Activated naive CD4-positive, alpha-beta T cell treated with anti-CD3 and anti-CD28 coated beads, Interleukin-2, amount 50 U/mL, for 16 hours (primary cell): Measurements from ENCODE around the gene LFNG.
"Not testable (repeated sequence)": the region's sequence is repeated elsewhere in the genome, so short reads cannot be mapped to it uniquely, and the experiment has no call there.

ENCODE experiments used
- DNase-seq: peaks from one replicate; pipeline ENCODE4 v3.0.0-alpha.2; 2020

The LFNG gene

DNA sequence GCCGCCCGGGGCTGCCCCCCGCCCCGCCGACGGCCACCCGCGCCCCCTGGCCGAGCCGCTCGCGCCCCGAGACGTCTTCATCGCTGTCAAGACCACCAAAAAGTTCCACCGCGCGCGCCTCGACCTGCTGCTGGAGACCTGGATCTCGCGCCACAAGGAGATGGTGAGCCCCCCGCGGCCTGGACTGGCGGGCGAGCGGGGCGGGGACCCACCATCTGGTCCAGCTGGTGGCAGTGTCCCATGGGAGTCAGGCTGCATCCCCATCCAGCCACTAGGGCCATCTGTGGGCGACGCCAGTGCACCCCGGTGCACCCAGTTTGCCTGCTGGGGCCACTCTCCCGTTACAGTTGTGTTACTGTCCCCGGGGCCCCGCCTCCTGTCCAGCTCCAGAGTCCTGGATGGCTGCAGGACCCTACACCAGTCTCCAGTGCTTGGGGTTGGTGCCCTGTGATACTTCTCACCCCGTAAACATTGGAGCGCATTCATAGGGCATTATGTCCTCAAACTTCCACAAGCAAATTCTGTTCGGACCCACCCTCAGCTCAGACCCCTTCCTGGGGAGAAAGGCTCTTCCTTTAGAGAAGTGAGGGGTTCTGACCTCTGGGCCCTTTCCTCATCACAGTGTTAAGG lies 672 bp downstream of the LFNG start:
- no peak for DNase-seq

DNA sequence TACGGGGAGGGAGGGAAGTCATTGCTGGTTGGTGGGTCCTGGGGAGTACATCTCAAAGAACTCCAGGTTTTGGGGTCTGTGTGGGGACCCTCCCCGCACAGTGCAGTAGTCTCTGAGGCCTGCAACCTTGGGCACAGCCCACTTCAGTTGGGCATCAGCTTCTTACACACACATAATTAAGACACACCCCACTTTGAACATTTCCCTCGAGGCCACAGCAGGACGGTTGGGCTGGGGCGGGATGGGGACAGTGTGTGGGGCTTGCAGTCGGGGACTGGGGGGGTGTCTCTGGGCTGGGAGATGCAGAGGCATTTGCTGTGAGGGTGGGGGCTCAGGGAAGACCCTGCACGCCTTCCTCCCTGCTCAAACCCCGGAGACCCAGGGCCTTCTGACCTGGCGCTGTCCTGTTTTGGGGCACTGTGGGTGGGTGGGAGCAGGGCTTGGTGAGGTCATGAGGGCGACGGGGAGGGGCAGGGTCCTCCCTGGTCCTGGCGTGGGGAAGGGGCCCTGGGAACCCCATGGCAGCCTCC lies 1.3 kb downstream of the LFNG start:
- DNase-seq = no peak

DNA sequence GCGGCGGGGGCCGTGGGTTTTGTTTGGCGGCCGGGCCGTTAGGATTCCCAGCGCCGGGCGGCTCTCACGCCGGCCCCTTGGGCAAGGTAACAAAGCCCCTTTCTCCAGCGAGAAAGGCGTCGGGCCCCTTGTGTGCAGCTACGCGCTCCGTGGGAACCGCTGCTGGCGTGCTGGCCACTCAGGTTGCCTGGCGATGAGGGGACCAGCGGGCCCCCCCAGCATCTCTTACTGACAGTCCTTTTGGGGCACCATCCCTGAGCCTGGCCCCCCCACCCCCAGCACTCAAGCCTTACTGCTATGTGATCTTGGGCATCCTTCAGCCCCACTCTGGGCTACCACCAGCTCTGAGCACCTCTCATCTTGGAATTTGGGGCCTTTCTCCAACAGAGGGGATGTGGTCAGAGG lies 1.8 kb downstream of the LFNG start:
- DNase-seq = no peak

DNA sequence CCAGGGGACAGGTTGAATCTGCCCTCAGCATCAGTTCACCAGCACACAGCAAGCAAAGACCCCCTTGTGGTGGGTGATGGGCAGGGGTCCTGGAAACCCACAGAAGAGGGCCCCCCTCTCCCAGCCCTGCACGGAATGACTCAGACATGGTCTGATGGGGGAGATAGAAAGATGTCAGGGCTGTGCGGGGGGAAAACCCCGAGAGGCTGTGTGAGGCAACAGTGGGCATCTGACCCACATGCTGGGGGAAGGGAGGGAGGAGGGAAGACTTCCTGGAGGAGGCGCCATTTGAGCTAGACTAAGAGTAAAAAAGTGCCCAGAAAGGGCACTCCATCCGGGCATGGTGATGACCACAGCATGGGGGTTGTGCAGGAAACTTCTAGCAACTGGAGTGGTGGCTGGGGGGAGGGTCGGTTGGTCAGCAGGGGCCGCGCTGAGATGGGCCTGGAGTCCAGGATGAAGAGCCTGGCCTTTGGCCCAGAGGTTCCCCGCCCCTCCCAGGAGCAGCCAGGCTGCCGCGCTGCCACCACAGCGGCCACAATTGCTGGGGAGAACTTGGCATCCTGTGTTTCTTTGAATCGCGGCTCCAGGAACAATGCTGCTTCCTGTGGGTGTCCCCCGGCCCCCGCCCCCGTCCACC lies 2.5 kb downstream of the LFNG start:
- DNase-seq = peak; percentile 64

DNA sequence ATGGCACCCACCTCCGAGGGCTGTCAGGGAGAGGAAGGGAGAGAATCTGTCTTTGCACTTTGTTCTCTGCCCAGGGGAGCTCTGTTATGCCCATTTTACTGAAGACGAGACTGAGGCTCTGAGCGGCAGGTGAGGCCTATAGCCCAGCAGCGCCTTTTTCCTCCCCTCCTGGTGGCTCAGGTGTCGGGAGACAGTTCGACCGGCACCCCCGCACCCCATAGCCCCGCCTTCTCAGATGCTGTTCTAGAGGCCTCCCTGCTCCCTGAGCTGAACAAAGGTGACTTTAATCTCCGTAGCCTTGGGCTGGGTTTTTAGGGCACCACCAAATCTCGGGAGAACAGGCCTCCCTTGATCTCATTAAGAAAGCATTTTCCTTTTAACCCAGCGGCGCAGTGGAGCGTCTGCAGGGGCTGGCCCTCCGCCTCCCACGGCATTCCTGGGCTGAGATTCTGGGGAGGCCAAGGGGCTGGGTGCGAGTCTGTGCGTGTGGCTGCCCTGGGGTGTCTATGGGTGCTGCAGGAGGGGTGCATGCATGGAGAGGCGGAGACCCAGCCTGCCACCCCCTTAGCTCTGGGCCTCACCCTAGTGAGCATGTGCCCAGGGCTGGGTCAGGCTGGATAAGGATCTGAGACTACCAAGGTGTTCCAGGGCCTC lies 3.3 kb downstream of the LFNG start:
- peak; percentile 37 for DNase-seq

DNA sequence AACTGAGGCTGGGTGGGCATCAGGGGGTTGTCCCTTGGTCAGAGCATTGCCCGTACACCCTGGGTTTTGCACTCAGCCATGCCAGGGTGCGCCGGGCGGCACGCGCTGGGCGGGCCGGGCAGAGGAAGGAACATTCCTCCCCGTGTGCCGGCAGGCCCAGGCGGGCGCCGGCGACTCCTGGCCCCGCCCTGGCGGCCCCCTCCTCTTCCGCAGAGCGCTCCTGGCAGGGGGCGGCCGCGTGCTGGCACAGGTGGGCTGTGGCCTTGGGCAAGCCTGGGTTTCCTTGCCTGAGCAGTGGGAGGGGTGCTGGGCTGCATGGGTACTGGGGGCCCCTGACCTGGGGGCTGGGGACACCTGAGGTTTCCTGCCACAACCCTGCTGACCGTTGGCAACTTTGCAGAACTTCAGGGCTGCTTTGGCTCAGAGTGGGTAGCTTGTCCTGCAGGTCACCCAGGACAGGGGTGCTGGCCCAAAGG lies 3.9 kb downstream of the LFNG start:
- no peak for DNase-seq

DNA sequence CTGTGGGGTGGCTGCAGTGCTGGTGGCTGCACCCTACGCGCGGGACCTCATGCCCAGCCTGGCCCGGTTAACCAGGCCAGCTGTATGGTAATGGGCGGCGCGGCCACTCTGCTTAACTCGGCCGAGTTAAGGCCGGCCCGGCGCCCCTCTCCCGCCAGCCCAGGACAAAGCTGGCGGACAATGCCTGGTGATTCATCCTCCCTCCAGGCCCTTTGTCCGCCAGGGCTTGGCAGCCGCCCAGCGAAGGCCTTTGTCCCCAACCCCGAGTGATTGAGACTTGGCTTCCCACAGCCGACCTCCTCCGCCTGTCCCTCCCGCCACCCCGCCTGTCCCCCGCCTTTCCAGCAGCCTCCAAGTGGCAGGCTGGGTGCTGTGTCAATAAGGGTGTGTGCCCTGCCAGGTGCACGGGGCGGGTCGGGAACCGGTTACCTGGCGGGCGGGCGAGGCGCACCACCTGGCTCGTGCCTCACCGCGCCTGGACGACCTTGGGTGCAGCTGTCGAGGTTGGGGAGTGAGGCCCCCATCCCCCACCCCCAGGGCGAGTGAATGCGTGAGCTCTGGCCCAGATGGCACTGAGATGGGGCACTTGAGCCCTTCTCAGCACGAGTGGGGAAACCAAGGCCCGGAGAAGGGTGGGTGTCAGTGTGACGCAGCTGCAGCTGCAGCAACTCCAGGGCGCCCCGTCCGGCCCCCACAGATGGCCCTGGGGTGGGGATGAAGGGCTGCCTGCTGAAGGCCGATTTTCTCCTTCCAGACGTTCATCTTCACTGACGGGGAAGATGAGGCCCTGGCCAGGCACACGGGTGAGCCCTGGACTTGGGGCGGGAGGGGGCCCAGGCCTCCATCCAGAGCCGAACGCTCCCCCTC lies 4.6 kb downstream of the LFNG start:
- no peak for DNase-seq

DNA sequence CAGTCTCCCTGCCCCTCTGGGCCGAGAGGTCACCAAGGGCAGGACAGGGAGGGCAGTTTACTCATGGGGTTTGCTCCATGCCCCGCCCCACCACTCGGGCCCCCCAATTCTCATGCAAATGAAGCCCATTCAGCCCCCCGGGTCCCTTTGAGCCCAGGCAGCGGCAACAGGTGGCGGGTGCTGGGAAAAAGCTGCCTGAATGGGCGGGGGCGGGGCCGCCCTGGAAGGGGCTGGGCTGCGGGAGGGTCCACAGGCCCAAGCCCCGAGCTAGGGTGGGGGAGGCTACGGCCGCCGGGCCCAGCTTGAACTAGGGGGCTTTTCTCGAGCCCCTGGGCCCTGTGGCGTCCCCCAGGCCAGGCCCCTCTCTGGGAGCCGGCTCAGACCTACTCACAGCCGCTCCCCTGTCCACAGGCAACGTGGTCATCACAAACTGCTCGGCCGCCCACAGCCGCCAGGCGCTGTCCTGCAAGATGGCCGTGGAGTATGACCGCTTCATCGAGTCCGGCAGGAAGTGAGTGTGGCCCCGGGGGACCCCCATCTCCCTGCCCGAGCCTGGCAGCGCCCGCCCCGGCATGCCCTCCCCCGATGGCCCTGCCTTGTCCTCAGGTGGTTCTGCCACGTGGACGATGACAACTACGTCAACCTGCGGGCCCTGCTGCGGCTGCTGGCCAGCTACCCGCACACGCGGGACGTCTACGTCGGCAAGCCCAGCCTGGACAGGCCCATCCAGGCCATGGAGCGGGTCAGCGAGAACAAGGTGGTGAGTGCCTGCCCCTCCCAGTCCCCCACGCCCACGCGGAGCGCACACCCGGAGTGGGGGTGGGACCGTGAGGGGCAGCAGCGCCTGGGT lies 5.5 kb downstream of the LFNG start:
- no peak for DNase-seq

DNA sequence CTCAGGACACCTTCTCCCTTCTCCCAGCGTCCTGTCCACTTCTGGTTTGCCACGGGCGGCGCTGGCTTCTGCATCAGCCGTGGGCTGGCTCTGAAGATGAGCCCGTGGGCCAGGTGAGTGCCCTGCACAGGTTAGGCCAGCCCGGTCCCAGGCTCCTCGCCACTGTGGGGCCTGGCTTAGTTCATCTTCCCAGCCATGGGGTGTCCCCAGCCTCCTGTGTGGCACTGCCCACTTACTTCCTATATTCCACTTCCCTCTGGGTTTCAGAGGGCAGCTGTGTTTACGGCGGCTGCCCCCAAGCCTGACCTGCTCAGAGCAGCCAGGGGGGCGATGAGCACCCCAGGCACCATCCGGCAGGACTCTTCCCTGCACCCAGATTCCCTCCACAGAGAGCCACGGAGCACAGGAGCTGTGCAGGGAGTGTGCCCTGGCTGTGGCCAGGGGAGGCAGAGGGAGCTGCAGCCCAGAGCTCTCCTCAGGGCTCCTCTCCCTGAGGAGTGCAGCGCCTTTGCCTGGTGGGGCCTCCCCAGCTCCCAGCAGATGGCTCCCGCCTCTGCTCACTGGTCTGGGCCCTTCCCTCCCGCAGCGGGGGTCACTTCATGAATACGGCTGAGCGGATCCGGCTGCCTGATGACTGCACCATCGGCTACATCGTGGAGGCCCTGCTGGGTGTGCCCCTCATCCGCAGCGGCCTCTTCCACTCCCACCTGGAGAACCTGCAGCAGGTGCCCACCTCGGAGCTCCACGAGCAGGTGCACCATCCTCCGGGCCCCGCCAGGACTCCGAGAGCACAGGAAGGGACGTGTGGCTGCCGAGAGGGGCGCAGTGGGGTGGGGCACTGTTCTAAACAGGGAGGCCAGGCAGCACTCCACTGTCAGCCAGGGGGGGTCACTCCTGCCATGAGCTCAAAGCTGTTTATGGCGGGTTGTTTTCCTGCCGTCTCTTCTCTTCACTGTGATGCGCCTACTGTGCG lies 6.4 kb downstream of the LFNG start:
- DNase-seq = no peak

DNA sequence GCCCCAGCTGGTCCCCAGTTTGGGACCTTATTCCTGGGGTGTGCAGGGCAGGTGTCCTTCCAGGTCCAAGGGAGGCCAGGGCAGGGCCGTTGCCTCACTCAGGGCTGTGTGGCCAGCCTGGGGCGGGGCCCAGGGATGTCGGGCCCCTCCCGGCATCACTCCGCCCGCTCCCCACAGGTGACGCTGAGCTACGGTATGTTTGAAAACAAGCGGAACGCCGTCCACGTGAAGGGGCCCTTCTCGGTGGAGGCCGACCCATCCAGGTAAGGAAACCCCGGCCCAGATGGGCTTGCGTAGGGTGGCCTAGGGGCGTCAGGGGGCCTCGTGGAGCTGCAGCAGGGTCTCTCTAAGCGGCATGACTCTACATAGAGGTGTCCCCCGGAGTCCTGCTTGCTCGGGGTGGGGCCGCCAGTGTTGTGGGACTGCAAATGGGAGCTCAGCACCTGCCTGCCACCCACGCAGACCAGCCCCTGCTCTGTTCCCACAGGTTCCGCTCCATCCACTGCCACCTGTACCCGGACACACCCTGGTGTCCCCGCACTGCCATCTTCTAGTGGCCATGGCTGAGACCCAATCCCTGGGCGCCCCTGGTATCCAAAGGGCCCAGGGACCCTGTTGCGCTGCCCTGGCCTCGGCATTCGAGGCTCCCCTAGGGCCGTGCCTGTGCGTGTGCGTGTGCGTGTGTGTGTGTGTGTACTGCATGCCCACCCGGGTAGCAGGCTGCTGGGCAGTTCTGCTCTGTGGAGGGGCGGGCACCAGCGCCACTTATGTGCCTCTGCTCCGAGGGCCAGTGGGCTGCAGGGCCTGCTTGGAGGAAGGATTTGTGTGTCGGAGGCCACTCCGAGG lies 7.3 kb downstream of the LFNG start:
- no peak for DNase-seq

DNA sequence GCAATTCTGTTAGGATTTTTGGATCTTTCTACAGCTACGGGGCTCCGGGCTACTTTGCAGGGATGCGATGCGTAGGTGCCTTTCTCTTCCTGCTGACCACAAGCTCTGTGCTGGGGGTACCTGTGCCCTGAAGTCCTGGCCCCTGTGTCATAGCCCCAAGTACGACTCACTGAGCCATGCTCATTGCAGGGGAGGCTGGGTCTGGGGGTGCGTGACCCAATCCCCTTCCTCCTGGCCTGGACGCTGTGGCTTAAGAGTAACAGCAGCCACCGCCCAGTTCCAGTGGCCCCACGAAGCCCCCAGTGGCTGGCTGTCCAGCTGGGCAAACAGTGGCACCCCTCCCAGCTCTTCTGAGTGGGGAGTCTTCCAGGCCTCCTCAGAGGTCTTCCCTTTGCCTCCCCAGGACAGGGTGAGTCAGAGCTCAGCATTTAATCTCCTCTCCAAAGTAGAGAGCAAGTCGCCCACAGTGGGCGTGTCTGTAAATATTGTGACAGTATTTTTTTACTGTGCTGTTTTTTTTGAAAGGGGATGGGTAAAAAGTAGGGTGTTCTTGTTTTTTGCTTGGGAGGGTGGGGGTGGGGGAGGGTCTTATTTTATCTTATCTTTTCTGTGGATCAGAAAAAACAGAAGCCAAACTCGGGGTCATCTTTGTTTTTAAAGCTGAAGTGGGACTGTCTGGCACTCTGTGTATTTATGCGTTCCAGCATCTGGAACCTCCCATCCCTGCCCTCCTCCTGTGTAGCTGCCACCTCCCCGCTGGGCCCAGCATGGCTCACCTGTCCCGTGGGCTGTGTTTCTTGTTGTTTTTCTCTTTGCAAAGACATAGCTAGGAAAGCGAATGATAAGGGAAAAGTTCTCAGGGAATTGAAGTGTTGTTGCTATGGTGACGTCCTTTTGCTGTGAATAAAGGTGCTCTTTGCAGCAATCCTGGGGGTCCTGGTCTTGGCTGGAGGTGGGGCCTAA lies 8.2 kb downstream of the LFNG start:
- peak; percentile 62 for DNase-seq

DNA sequence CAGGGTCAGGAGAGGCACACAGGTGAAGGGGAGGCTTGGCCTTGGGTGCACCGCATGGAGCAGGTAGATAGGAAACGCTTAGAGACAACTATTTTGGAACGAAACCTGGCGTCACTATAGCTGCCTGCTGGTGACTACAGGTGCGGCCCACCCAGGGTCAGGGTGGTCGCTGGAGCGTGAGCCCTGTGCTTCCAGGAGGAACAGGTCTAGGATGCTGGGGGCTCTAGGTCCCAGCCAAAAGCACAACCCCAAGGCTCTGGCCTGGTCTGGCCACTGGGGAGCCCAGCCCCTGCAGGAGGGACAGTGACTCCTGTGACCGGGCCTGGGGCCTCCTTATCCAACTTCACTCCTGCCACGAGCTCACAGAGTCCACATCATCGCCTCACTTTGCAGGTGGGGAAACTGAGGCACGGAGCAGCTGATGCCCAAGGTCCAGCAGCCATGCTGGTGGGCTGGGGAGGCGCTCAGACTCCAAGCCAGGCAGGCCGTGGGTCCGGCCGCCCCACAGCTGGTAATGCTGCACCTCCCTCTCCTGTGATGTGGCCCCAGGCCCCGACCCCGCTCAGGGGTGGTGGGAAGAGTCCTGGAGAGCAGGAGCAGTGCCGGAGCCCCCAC lies 9.0 kb downstream of the LFNG start:
- peak; percentile 11 for DNase-seq

DNA sequence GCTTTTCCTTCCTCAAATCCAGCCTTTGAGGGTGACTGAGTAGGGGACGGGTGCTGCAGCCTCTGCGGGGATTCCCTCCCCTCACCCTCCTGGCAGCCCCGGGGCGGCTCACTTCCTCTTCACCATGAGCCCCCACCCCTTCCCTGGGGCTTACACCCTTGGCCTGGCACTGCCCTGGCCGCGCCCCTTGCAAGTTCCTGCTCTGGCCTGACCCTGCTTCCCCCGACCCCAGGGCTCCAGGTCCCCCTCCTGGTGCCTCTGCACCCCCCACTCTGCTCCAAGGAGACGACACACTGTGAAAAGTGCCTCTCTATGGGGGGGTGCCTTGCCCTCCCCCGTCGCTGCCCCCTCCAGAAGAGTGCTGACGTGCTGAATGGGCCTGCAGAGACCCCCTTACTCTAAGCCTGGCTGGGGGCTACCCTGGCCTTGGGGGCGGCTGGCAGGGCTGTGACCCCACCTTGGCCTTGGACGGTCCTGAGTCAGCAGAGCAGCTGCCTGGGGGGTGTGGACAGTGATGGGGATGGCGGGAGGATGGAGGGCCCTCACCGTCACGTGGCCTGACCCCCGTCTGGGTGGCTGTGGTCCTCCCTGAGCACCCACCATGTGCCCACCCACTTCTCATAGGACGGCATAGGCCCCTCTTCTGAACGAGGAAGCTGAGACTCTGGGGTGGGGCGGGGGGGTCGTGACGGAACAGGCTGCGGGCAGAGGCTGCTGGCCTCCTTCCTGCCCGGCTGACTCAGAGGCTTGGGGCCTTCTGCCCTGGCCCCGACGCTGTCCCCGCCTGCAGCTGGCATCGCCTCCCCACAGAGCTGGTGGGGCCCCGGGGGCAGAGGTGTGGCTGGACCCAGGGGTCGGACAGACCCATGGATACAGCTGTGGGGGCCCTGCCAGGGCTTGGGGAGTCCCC lies 9.8 kb downstream of the LFNG start:
- peak; percentile 26 for DNase-seq

DNA sequence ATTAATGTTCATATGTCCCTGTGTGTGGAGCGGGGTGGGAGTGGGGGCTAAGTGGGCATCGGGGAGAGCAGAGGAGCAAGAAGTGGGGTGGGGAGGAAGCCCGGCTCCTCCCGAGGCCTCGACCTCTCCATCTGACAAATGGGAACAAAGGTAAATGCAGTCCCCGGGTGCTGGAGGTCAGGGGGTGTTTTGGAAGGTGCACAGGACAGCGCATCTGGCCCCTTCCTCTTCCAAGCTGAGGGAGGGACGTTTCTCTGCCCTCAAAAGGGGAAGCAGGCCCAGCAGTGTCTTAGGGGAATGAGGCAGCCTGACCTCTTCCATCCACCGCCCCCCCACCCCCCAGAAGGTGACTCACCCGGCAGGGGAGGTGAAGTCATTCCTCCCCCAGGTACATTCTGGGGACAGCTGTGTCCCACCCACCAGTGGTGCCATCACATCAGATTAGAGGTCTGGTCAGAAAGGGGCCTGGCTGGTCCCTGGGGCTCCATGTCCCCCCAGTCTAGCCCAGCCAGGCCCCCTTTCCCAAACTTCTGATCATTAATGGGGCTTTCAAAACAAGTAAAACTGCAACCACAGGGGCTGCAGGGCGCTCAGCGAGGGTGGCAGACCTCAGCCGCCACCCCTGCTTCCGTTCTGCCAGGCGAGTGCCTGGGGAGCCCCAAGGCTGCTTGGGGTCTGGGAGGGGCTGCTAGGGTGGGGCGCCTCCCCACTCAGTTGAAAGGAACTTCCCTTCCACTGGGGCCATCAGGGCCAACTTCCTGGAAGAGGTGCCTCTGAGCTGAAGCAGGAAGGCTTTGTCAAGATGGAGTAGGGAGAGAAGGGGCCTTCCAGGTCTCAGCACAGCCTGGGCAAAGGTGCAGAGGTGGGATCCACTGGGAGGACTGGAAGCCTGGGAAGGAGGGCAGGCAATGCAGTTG lies 10.8 kb downstream of the LFNG start:
- peak; percentile 54 for DNase-seq

DNA sequence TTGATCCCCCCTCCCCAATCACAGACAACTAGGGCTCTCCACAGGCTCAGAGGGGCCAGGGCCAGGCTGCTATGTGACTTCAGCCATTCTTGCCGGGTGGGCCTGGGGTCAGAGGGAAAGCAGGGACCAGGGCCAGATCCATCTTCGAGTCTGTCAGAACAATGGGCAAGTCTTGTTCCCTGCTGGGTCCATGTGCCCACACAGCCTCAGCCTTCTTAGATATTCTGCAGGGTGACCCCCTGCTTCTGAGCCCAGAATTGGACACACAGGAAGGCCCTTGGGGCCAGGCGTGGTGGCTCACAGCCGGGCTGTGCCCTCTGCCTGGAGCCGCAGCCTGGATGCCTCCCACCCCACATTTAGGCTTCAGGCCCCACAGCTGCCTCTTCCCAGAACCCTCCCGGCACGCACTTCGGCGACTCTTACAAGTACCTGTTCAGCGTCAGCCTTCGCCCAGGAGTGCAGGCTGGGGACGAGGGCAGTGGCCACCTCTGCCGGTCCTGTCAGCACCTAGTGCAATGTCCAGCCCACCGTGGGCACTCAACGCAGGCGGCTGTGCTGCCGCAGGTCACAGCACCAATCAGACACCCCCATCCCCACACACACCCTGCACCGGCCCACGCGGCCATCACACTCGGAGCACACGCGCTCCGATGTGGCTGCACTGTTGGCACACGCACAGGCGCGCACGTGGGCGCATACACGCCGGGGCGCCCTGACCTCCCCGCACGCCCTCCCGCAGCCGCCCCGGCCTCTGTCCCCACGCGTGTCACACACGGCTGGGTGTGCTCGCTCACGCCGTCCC lies 11.6 kb downstream of the LFNG start:
- not testable (repeated sequence) for DNase-seq
